ENCODE results near the gene HHAT.

- TF ChIP-seq CTCF (IDR thresholded peaks at IDR 0.05): no peak
- no peak for TF ChIP-seq POLR2A (IDR thresholded peaks at IDR 0.05)
- TF ChIP-seq POLR2AphosphoS5 (IDR thresholded peaks at IDR 0.05): no peak
- TF ChIP-seq EP300 (IDR thresholded peaks at IDR 0.05): no peak
Measured at GRCh38 chr1:210413951-210414350, 85.2 kb downstream of the HHAT start.

Data from stomach (tissue), 4 donors.